ENCODE measurements around the gene ERN1.
A peak's percentile ranks its signal among the peaks of the same experiment; 100 is the strongest.

The ERN1 gene

GRCh38 chr17:64134216-64134970, 4.4 kb upstream of the ERN1 start:
- Histone ChIP-seq H2AFZ (ENCODE audit: low read length) (no peak overlapping the region), H3K36me3 (ENCODE audit: insufficient read depth, low read length) (no peaks in the 10 kb centered on the region), H3K79me2 (ENCODE audit: insufficient read depth, low read length) (0 out of 2 replicates have a peak, but pooled peaks cover under 1% of the 10 kb centered on the region), H3K9me3 (ENCODE audit: insufficient read depth, low read depth, low read length) (no peaks in the 10 kb centered on the region), H3K27me3 (ENCODE audit: insufficient read depth, low read length, poor library complexity, severe bottlenecking) (no peaks in the 10 kb centered on the region), H3K9ac (ENCODE audit: low read depth, low read length, poor library complexity, severe bottlenecking) (no peak overlapping the region), H4K20me1 (ENCODE audit: insufficient read depth, low read length, poor library complexity, severe bottlenecking) (no peaks in the 10 kb centered on the region), H3K9me2 (replicated peaks; ENCODE audit: low read depth, low read length) (no peaks in the 10 kb centered on the region), H3K4me3 (ENCODE audit: low read length, poor library complexity, severe bottlenecking) (no peak overlapping the region), H3F3A (ENCODE audit: low read depth) (no peaks in the 10 kb centered on the region), H3K4me1 (ENCODE audit: insufficient read depth, low read length, poor library complexity, severe bottlenecking) (peaks cover under 1% of the 10 kb centered on the region), H3K4me2 (ENCODE audit: low read depth, low read length, poor library complexity, severe bottlenecking) (no peak overlapping the region)
- TF ChIP-seq EZH2phosphoT487 (IDR thresholded peaks at IDR 0.05; ENCODE audit: borderline replicate concordance): no peak
- TF ChIP-seq, protein P1, sequence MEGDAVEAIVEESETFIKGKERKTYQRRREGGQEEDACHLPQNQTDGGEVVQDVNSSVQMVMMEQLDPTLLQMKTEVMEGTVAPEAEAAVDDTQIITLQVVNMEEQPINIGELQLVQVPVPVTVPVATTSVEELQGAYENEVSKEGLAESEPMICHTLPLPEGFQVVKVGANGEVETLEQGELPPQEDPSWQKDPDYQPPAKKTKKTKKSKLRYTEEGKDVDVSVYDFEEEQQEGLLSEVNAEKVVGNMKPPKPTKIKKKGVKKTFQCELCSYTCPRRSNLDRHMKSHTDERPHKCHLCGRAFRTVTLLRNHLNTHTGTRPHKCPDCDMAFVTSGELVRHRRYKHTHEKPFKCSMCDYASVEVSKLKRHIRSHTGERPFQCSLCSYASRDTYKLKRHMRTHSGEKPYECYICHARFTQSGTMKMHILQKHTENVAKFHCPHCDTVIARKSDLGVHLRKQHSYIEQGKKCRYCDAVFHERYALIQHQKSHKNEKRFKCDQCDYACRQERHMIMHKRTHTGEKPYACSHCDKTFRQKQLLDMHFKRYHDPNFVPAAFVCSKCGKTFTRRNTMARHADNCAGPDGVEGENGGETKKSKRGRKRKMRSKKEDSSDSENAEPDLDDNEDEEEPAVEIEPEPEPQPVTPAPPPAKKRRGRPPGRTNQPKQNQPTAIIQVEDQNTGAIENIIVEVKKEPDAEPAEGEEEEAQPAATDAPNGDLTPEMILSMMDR (conservative IDR thresholded peaks at IDR 0.05; ENCODE audit: low read length): no peak

DNA sequence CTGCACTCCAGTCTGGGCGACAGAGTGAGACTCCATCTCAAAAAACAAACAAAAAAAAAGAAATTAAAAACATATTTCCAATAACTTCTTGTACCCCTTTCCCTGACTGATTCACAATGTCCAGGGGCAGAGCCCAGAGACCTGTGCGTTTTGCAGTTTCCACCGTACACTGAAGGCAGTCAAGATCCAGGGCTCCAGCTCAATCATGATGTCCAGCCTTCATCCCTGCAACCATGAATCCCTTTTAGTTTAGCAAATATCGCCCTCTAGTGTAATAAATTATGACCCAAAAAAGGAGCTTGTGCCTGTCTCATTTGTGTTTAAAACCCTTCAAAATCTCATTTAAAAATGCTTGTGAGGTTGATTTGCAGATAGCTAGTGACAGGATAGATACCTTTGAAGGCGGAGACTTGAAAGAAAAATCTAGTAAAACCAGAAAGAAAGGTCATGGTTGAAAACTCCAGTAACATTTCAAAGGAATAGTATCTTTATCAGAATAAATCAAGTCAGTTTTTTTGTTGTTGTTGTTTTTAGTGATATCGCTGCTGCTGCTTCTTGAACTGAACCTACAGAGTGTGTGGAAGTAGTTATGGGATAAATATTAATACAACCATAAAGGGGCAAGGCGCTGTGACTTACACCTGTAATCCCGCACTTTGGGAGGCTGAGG, 3.7 kb upstream of the ERN1 start:
- Histone ChIP-seq H4K20me1 (ENCODE audit: insufficient read depth, low read length, poor library complexity, severe bottlenecking) (peaks cover 3% of the 10 kb centered on the region), H3F3A (ENCODE audit: low read depth) (no peaks in the 10 kb centered on the region), H3K4me1 (ENCODE audit: insufficient read depth, low read length, poor library complexity, severe bottlenecking) (peaks cover 8% of the 10 kb centered on the region), H3K4me2 (ENCODE audit: low read depth, low read length, poor library complexity, severe bottlenecking) (no peak overlapping the region), H3K9ac (ENCODE audit: low read depth, low read length, poor library complexity, severe bottlenecking) (no peak overlapping the region), H3K27me3 (ENCODE audit: insufficient read depth, low read length, poor library complexity, severe bottlenecking) (no peaks in the 10 kb centered on the region), H3K36me3 (ENCODE audit: insufficient read depth, low read length) (no peaks in the 10 kb centered on the region), H3K9me2 (replicated peaks; ENCODE audit: low read depth, low read length) (no peaks in the 10 kb centered on the region), H3K79me2 (ENCODE audit: insufficient read depth, low read length) (peaks cover 7% of the 10 kb centered on the region), H2AFZ (ENCODE audit: low read length) (no peak overlapping the region), H3K4me3 (ENCODE audit: low read length, poor library complexity, severe bottlenecking) (no peak overlapping the region), H3K9me3 (ENCODE audit: insufficient read depth, low read depth, low read length) (no peaks in the 10 kb centered on the region)
- TF ChIP-seq EZH2phosphoT487 (IDR thresholded peaks at IDR 0.05; ENCODE audit: borderline replicate concordance): no peak
- TF ChIP-seq, protein P1 (conservative IDR thresholded peaks at IDR 0.05; ENCODE audit: low read length): peak; percentile 78

DNA sequence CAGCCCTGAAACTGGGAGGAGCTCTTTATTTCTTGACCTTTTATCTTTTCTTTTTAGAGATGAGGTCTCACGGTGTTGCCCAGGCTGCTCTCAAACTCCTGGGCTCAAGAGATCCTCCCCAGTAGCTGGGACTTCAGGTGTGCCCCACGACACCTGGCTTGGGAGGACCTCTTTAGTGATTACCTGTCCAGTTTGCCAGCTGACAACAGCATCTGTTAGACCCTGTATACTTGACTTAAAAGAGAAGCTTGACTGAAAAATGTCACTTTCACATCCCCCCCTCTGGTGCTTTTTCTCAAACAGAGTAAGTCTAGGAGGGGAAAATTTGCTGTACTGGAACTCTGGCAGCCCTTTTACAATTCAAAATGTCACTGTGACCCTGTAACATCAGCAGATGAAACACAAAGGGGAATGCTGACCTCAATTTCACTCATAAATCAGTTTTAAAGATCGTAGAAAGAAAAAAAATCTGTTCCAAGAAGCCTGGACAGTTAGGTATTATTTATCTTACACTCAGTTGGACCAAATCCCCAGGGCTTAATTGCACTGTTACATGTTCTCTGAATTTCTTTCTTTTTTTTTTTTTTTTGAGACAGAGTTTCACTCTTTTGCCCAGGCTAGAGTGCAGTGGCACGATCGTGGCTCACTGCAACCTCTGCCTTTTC, 1.8 kb upstream of the ERN1 start:
- Histone ChIP-seq H3K9me3 (ENCODE audit: insufficient read depth, low read depth, low read length) (no peaks in the 10 kb centered on the region), H2AFZ (ENCODE audit: low read length) (0 out of 2 replicates have a peak overlapping the region, but pooled peaks have one; percentile 13), H3K9me2 (replicated peaks; ENCODE audit: low read depth, low read length) (no peaks in the 10 kb centered on the region), H3K36me3 (ENCODE audit: insufficient read depth, low read length) (no peaks in the 10 kb centered on the region), H3F3A (ENCODE audit: low read depth) (no peaks in the 10 kb centered on the region), H3K79me2 (ENCODE audit: insufficient read depth, low read length) (peaks cover 14% of the 10 kb centered on the region), H3K4me2 (ENCODE audit: low read depth, low read length, poor library complexity, severe bottlenecking) (no peak overlapping the region), H3K27me3 (ENCODE audit: insufficient read depth, low read length, poor library complexity, severe bottlenecking) (no peaks in the 10 kb centered on the region), H3K4me3 (ENCODE audit: low read length, poor library complexity, severe bottlenecking) (no peak overlapping the region), H3K9ac (ENCODE audit: low read depth, low read length, poor library complexity, severe bottlenecking) (no peak overlapping the region), H3K4me1 (ENCODE audit: insufficient read depth, low read length, poor library complexity, severe bottlenecking) (peaks cover 17% of the 10 kb centered on the region), H4K20me1 (ENCODE audit: insufficient read depth, low read length, poor library complexity, severe bottlenecking) (peaks cover 3% of the 10 kb centered on the region)
- TF ChIP-seq, protein P1 (conservative IDR thresholded peaks at IDR 0.05; ENCODE audit: low read length): no peak
- TF ChIP-seq EZH2phosphoT487 (IDR thresholded peaks at IDR 0.05; ENCODE audit: borderline replicate concordance): no peak
